ENCODE measurements around the gene KIAA2012.

DNA sequence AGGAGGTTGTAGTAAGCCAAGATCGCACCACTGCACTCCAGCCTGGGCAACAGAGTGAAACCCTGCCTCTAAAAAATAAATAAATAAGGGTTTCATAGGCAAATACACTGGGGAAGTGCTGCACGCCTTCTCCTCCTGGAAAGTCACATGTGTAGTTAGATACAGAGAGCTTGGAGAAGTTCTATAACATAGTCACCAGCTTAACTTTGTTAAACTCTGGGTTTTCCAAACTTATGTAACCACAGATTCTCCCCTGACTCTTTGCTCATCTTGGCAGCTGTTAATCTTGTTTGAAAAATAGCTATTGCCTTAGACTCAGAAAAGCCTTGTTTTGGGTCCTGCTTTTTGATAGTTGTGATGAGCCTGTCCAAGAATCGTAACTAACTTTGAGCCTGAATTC is 25.2 kb downstream of the KIAA2012 start:
- TF ChIP-seq, protein P1, sequence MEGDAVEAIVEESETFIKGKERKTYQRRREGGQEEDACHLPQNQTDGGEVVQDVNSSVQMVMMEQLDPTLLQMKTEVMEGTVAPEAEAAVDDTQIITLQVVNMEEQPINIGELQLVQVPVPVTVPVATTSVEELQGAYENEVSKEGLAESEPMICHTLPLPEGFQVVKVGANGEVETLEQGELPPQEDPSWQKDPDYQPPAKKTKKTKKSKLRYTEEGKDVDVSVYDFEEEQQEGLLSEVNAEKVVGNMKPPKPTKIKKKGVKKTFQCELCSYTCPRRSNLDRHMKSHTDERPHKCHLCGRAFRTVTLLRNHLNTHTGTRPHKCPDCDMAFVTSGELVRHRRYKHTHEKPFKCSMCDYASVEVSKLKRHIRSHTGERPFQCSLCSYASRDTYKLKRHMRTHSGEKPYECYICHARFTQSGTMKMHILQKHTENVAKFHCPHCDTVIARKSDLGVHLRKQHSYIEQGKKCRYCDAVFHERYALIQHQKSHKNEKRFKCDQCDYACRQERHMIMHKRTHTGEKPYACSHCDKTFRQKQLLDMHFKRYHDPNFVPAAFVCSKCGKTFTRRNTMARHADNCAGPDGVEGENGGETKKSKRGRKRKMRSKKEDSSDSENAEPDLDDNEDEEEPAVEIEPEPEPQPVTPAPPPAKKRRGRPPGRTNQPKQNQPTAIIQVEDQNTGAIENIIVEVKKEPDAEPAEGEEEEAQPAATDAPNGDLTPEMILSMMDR (conservative IDR thresholded peaks at IDR 0.05; ENCODE audit: low read depth, low read length), result no peak
- TF ChIP-seq BHLHE40 (IDR thresholded peaks at IDR 0.05; ENCODE audit: low read depth, low read length) (no peak), POLR2A (IDR thresholded peaks at IDR 0.05; ENCODE audit: low read depth, low read length) (no peak), RAD21 (IDR thresholded peaks at IDR 0.05; ENCODE audit: low read length) (no peak), CEBPB (IDR thresholded peaks at IDR 0.05; ENCODE audit: low read depth, low read length) (no peak)

Data from IMR-90 (cell line).